ENCODE data around the gene COMP.
"Not testable (repeated sequence)": the region's sequence is repeated elsewhere in the genome, so short reads cannot be mapped to it uniquely, and the experiment has no call there.

The COMP gene

GRCh38 chr19:18814063-18814462 is 23.0 kb upstream of the COMP start:
- no peak for TF ChIP-seq CTCF (IDR thresholded peaks at IDR 0.05)
- no peak for TF ChIP-seq ZFX (IDR thresholded peaks at IDR 0.05; ENCODE audit: borderline replicate concordance)
- H3K27ac ChIP-seq, result no peak overlapping the region

- H3K27ac ChIP-seq, result not testable (repeated sequence)
Measured at GRCh38 chr19:18811638-18812037, 20.5 kb upstream of the COMP start.

GRCh38 chr19:18809149-18809868 is 18.2 kb upstream of the COMP start:
- H3K27ac ChIP-seq, result no peak overlapping the region
- TF ChIP-seq ZFX (IDR thresholded peaks at IDR 0.05; ENCODE audit: borderline replicate concordance) (no peak), CTCF (IDR thresholded peaks at IDR 0.05) (no peak)

- TF ChIP-seq CTCF (IDR thresholded peaks at IDR 0.05) (no peak), ZFX (IDR thresholded peaks at IDR 0.05; ENCODE audit: borderline replicate concordance) (no peak)
Measured at GRCh38 chr19:18807861-18808331, 16.8 kb upstream of the COMP start.

GRCh38 chr19:18804643-18805042 is 13.5 kb upstream of the COMP start:
- H3K27ac ChIP-seq, result no peak overlapping the region
- TF ChIP-seq CTCF (IDR thresholded peaks at IDR 0.05) (no peak), ZFX (IDR thresholded peaks at IDR 0.05; ENCODE audit: borderline replicate concordance) (no peak)

More at GRCh38 chr19:18807861-18808331, 16.8 kb upstream of the COMP start:
- H3K27ac ChIP-seq, result no peak overlapping the region

- H3K27ac ChIP-seq, result no peak overlapping the region
- no peak for TF ChIP-seq CTCF (IDR thresholded peaks at IDR 0.05)
- TF ChIP-seq ZFX (IDR thresholded peaks at IDR 0.05; ENCODE audit: borderline replicate concordance), result no peak
Measured at GRCh38 chr19:18804139-18804601, 13.1 kb upstream of the COMP start.

- H3K27ac ChIP-seq, result no peak overlapping the region
- TF ChIP-seq CTCF (IDR thresholded peaks at IDR 0.05) (no peak), ZFX (IDR thresholded peaks at IDR 0.05; ENCODE audit: borderline replicate concordance) (no peak)
Measured at GRCh38 chr19:18803550-18804138, 12.5 kb upstream of the COMP start.

Data from 22Rv1 (cell line).